ENCODE results near the gene ADAM11. TPM values are rescaled to one million over a fixed set of nuclear protein-coding genes. Genes with fewer than 3 reads are reported as not detected.

The ADAM11 gene
- total and polyA plus RNA-seq, 11 donors: 1.8 to 24.6 (median 11.2) TPM

DNA sequence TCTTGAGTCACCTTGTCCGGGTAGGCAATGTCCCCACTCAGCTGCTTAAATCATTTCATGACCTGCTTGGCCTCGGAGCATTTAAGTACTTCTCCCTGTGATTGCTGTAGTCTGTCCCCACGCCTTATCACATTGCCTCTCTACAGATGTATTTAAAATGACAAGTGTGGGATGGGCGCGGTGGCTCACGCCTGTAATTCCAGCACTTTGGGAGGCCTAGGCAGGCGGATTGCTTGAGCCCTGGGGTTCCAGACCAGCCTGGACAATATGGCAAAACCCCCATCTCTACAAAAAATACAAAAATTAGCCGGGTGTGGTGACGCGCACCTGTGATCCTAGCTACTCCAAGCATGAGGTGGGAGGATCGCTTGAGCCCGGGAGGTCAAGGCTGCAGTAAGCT, 72.6 kb downstream of the ADAM11 start:
- 68 to 80% (median 75%) methylated on average over 12 of the region's 12 CpGs for WGBS, 4 donors
- Histone ChIP-seq H3K36me3 (no peaks in the 10 kb centered on the region), H3K4me1 (peaks cover 0 to 28% (median 10%) of the 10 kb centered on the region in 12 donors), H3K9me3 (no peaks in the 10 kb centered on the region), H3K27me3 (peaks cover 0 to 57% (median 4%) of the 10 kb centered on the region in 9 donors), H3K27ac (peak overlapping the region in 8 of 12 donors; percentile 86 to 96 (median 90)), H3K4me3 (peak overlapping the region in 7 of 12 donors; percentile 71 to 91 (median 76))
- no peak for DNase-seq
- no peak for TF ChIP-seq POLR2A (IDR thresholded peaks at IDR 0.05)
- TF ChIP-seq, protein P1, sequence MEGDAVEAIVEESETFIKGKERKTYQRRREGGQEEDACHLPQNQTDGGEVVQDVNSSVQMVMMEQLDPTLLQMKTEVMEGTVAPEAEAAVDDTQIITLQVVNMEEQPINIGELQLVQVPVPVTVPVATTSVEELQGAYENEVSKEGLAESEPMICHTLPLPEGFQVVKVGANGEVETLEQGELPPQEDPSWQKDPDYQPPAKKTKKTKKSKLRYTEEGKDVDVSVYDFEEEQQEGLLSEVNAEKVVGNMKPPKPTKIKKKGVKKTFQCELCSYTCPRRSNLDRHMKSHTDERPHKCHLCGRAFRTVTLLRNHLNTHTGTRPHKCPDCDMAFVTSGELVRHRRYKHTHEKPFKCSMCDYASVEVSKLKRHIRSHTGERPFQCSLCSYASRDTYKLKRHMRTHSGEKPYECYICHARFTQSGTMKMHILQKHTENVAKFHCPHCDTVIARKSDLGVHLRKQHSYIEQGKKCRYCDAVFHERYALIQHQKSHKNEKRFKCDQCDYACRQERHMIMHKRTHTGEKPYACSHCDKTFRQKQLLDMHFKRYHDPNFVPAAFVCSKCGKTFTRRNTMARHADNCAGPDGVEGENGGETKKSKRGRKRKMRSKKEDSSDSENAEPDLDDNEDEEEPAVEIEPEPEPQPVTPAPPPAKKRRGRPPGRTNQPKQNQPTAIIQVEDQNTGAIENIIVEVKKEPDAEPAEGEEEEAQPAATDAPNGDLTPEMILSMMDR (IDR thresholded peaks at IDR 0.05): no peak
- ATAC-seq: peak in 1 of 4 donors; percentile 15
- intact Hi-C loops (cut with DNase I): loop anchor here in 6 of 10 donors (2.0 to 5.0 kb wide), 6 partner anchors 33 to 54 kb away; no protein-coding TSS in a partner anchor

Other genes with a start within 250 kb of the ADAM11 start
- gene FZD2, start 201.5 kb upstream of the ADAM11 start, total RNA-seq: 1 to 10 TPM; 1.6 to 8.1 (median 4.5) TPM
- 1 to 10 TPM; 2.4 to 3.2 TPM for gene FZD2, start 201.5 kb upstream of the ADAM11 start, polyA plus RNA-seq
- gene MEIOC, start 102.5 kb upstream of the ADAM11 start, total RNA-seq: not detected
- under 1 TPM in 1 of 2 donors, not detected in 1; 0.03 TPM for gene MEIOC, start 102.5 kb upstream of the ADAM11 start, polyA plus RNA-seq
- gene CCDC43, start 69.2 kb upstream of the ADAM11 start, total RNA-seq: 10 to 100 TPM; 19.0 to 32.9 (median 29.0) TPM
- 10 to 100 TPM; 20.9 to 21.8 TPM for gene CCDC43, start 69.2 kb upstream of the ADAM11 start, polyA plus RNA-seq
- gene DBF4B, start 50.3 kb upstream of the ADAM11 start, total RNA-seq: 1 to 10 TPM; 1.4 to 5.3 (median 4.2) TPM
- 1 to 10 TPM; 3.4 to 3.8 TPM for gene DBF4B, start 50.3 kb upstream of the ADAM11 start, polyA plus RNA-seq
- gene GJC1, start 71.3 kb downstream of the ADAM11 start, total RNA-seq: 10 to 100 TPM; 16.8 to 60.8 (median 24.9) TPM
- gene GJC1, start 71.3 kb downstream of the ADAM11 start, polyA plus RNA-seq: 10 to 100 TPM; 14.2 to 29.9 TPM
- 10 to 100 TPM in 5 of 9 donors, 1 to 10 TPM in 4; 4.3 to 23.7 (median 12.9) TPM for gene HIGD1B, start 88.9 kb downstream of the ADAM11 start, total RNA-seq
- gene HIGD1B, start 88.9 kb downstream of the ADAM11 start, polyA plus RNA-seq: 10 to 100 TPM; 14.3 to 30.9 TPM
- 100 to 1,000 TPM in 1 of 9 donors, 10 to 100 TPM in 8; 37.1 to 106 (median 65.0) TPM for gene EFTUD2, start 140.5 kb downstream of the ADAM11 start, total RNA-seq
- gene EFTUD2, start 140.5 kb downstream of the ADAM11 start, polyA plus RNA-seq: 10 to 100 TPM; 21.3 to 71.7 TPM
- gene GFAP, start 156.5 kb downstream of the ADAM11 start, total RNA-seq: 10 to 100 TPM in 1 of 9 donors, 1 to 10 TPM in 7, under 1 TPM in 1; 0.94 to 12.4 (median 5.8) TPM
- gene GFAP, start 156.5 kb downstream of the ADAM11 start, polyA plus RNA-seq: 1 to 10 TPM; 3.7 to 6.9 TPM
- 1 to 10 TPM in 1 of 9 donors, under 1 TPM in 7, not detected in 1; 0.06 to 5.4 (median 0.44) TPM for gene KIF18B, start 188.8 kb downstream of the ADAM11 start, total RNA-seq
- under 1 TPM; 0.12 to 0.19 TPM for gene KIF18B, start 188.8 kb downstream of the ADAM11 start, polyA plus RNA-seq
- gene C1QL1, start 209.3 kb downstream of the ADAM11 start, total RNA-seq: 1 to 10 TPM in 6 of 9 donors, under 1 TPM in 3; 0.66 to 5.8 (median 1.4) TPM
- 1 to 10 TPM; 1.4 to 5.1 TPM for gene C1QL1, start 209.3 kb downstream of the ADAM11 start, polyA plus RNA-seq

Data from heart left ventricle (tissue), 16 donors.